ENCODE data around the gene EVI2A. TPM values are rescaled to one million over a fixed set of nuclear protein-coding genes. Genes with fewer than 3 reads are reported as not detected.

EVI2A gene
- total and polyA plus RNA-seq, 2 donors (not counting 1 experiment from before 2014, with no cell fraction given) = 0.77 to 22.8 TPM

- no peak overlapping the region for H2AFZ ChIP-seq (ENCODE audit: low read length)
- no peak overlapping the region for H3K9ac ChIP-seq (ENCODE audit: insufficient read depth, low read length)
- no peak overlapping the region for H3K4me2 ChIP-seq (ENCODE audit: extremely low read depth, insufficient read depth, low read length)
- DNase-seq (ENCODE audit: low read depth in 2 of 2) = no peak
- H3K27me3 ChIP-seq (ENCODE audit: control insufficient read depth, insufficient read depth, low read length) = no peaks in the 10 kb centered on the region
- H3K27ac ChIP-seq (ENCODE audit: insufficient read depth, low read length) = no peak overlapping the region
- no peak for TF ChIP-seq EZH2 (IDR thresholded peaks at IDR 0.05; ENCODE audit: low read length, missing control alignments)
- no peak for TF ChIP-seq CTCF (conservative IDR thresholded peaks at IDR 0.05 in 1 of 2, IDR thresholded peaks at IDR 0.05 in 1 of 2; ENCODE audit: low read depth in 1 of 2, low read length in 2 of 2)
- H3K79me2 ChIP-seq (ENCODE audit: control insufficient read depth, insufficient read depth, low read length) = no peaks in the 10 kb centered on the region
- no peak overlapping the region for H3K4me3 ChIP-seq (replicated peaks in 1 of 4; ENCODE audit: control extremely low read depth in 1 of 4, insufficient read depth in 1 of 4, low read depth in 3 of 4, low read length in 4 of 4)
- no peaks in the 10 kb centered on the region for H3K36me3 ChIP-seq (ENCODE audit: control insufficient read depth, insufficient read depth, low read length)
- no peaks in the 10 kb centered on the region for H4K20me1 ChIP-seq (ENCODE audit: control insufficient read depth, extremely low read depth, insufficient read depth, low read length)
- H3K9me3 ChIP-seq (ENCODE audit: control insufficient read depth, insufficient read depth, low read depth, low read length) = no peaks in the 10 kb centered on the region
- no peaks in the 10 kb centered on the region for H3K4me1 ChIP-seq (ENCODE audit: control insufficient read depth, extremely low read depth, insufficient read depth, low read length)
Measured at GRCh38 chr17:31307640-31308039, 13.8 kb downstream of the EVI2A start.

- H3K9ac ChIP-seq (ENCODE audit: insufficient read depth, low read length) = no peak overlapping the region
- no peaks in the 10 kb centered on the region for H3K27me3 ChIP-seq (ENCODE audit: control insufficient read depth, insufficient read depth, low read length)
- no peaks in the 10 kb centered on the region for H3K4me1 ChIP-seq (ENCODE audit: control insufficient read depth, extremely low read depth, insufficient read depth, low read length)
- H2AFZ ChIP-seq (ENCODE audit: low read length) = no peak overlapping the region
- H3K9me3 ChIP-seq (ENCODE audit: control insufficient read depth, insufficient read depth, low read depth, low read length) = no peaks in the 10 kb centered on the region
- no peak for TF ChIP-seq CTCF (conservative IDR thresholded peaks at IDR 0.05 in 1 of 2, IDR thresholded peaks at IDR 0.05 in 1 of 2; ENCODE audit: low read depth in 1 of 2, low read length in 2 of 2)
- no peak for TF ChIP-seq EZH2 (IDR thresholded peaks at IDR 0.05; ENCODE audit: low read length, missing control alignments)
- no peaks in the 10 kb centered on the region for H3K36me3 ChIP-seq (ENCODE audit: control insufficient read depth, insufficient read depth, low read length)
- H3K27ac ChIP-seq (ENCODE audit: insufficient read depth, low read length) = no peak overlapping the region
- H4K20me1 ChIP-seq (ENCODE audit: control insufficient read depth, extremely low read depth, insufficient read depth, low read length) = no peaks in the 10 kb centered on the region
- no peak overlapping the region for H3K4me3 ChIP-seq (replicated peaks in 1 of 4; ENCODE audit: control extremely low read depth in 1 of 4, insufficient read depth in 1 of 4, low read depth in 3 of 4, low read length in 4 of 4)
- H3K79me2 ChIP-seq (ENCODE audit: control insufficient read depth, insufficient read depth, low read length) = no peaks in the 10 kb centered on the region
- H3K4me2 ChIP-seq (ENCODE audit: extremely low read depth, insufficient read depth, low read length) = no peak overlapping the region
- DNase-seq (ENCODE audit: low read depth in 2 of 2) = no peak
Measured at GRCh38 chr17:31299624-31300023, 21.8 kb downstream of the EVI2A start.

- Histone ChIP-seq H2AFZ (ENCODE audit: low read length) (no peak within 1 kb of the TSS), H3K4me1 (ENCODE audit: control insufficient read depth, extremely low read depth, insufficient read depth, low read length) (no peaks in the 10 kb centered on the region), H3K36me3 (ENCODE audit: control insufficient read depth, insufficient read depth, low read length) (no peaks in the 10 kb centered on the region), H3K9ac (ENCODE audit: insufficient read depth, low read length) (no peak within 1 kb of the TSS), H4K20me1 (ENCODE audit: control insufficient read depth, extremely low read depth, insufficient read depth, low read length) (no peaks in the 10 kb centered on the region), H3K27me3 (ENCODE audit: control insufficient read depth, insufficient read depth, low read length) (no peaks in the 10 kb centered on the region), H3K4me2 (ENCODE audit: extremely low read depth, insufficient read depth, low read length) (no peak within 1 kb of the TSS), H3K27ac (ENCODE audit: insufficient read depth, low read length) (no peak within 1 kb of the TSS), H3K4me3 (replicated peaks in 1 of 4; ENCODE audit: control extremely low read depth in 1 of 4, insufficient read depth in 1 of 4, low read depth in 3 of 4, low read length in 4 of 4) (no peak within 1 kb of the TSS), H3K79me2 (ENCODE audit: control insufficient read depth, insufficient read depth, low read length) (no peaks in the 10 kb centered on the region), H3K9me3 (ENCODE audit: control insufficient read depth, insufficient read depth, low read depth, low read length) (no peaks in the 10 kb centered on the region)
- TF ChIP-seq CTCF (conservative IDR thresholded peaks at IDR 0.05 in 1 of 2, IDR thresholded peaks at IDR 0.05 in 1 of 2; ENCODE audit: low read depth in 1 of 2, low read length in 2 of 2) (no peak), EZH2 (IDR thresholded peaks at IDR 0.05; ENCODE audit: low read length, missing control alignments) (no peak)
- no peak for DNase-seq (ENCODE audit: low read depth in 2 of 2)
Measured at GRCh38 chr17:31297090-31297489, 24.3 kb downstream of the EVI2A start, which contains the start of gene OMG. Gene OMG, minus strand, starts transcription at chr17:31297239. Its CDS starts 908 bp downstream, at chr17:31296331.

Data from fibroblast of lung (primary cell).